CD4-positive, alpha-beta T cell (primary cell): ENCODE results near the gene CALHM2. TPM values are rescaled to one million over a fixed set of nuclear protein-coding genes. Genes with fewer than 3 reads are reported as not detected.

ENCODE experiments used
- ATAC-seq: fragments of 200-7000 bp; cut with Tn5 transposase; one replicate; pipeline ENCODE4 v1.10.0; 2022; ENCODE audit warnings: mild to moderate bottlenecking; ENCODE audit not compliant: poor library complexity
- CTCF ChIA-PET: fragments of 350-600 bp; sonication (Branson Sonifier 250); formaldehyde crosslinking; loops from one replicate; lab custom pipeline; 2021; ENCODE audit warnings: antibody characterized with exemption, inconsistent platforms; lab: Charles Lee
- POLR2A ChIA-PET: fragments of 350-600 bp; sonication (Branson Sonifier 250); formaldehyde crosslinking; loops from one replicate; lab custom pipeline; 2021; ENCODE audit warnings: antibody characterized with exemption, inconsistent platforms; lab: Charles Lee
- DNase-seq, 14 experiments: peaks; one replicate each; pipeline ENCODE4 v3.0.0-alpha.2; 2013 to 2020; ENCODE audit warnings: mixed read lengths in 2 of 14
- H3K27ac ChIP-seq, 2 donors: one replicate each; pipeline versions ENCODE4 v1.5.1 to v1.7.0; 2013; ENCODE audit warnings: low read length in 2 of 2, low read depth in 1 of 2, mild to moderate bottlenecking in 1 of 2
- H3K27me3 ChIP-seq, 2 experiments: 1 replicate in 1 of 2; 2 replicates in 1 of 2; pipeline versions ENCODE4 v1.6.1 to v1.7.0; 2013; ENCODE audit warnings: low read length in 2 of 2, control low read depth in 1 of 2, mild to moderate bottlenecking in 1 of 2, moderate library complexity in 1 of 2; ENCODE audit not compliant: insufficient read depth in 2 of 2, control insufficient read depth in 1 of 2
- H3K36me3 ChIP-seq: one replicate; pipeline ENCODE4 v1.6.1; 2013; ENCODE audit warnings: low read length, control low read depth; ENCODE audit not compliant: insufficient read depth
- H3K4me1 ChIP-seq: one replicate; pipeline ENCODE4 v1.6.1; 2013; ENCODE audit warnings: low read length, control low read depth; ENCODE audit not compliant: insufficient read depth
- H3K4me3 ChIP-seq: one replicate; pipeline ENCODE4 v1.5.1; 2013; ENCODE audit warnings: mild to moderate bottlenecking, low read length, moderate library complexity
- H3K9me3 ChIP-seq, 2 experiments: 1 replicate in 1 of 2; 2 replicates in 1 of 2; pipeline versions ENCODE4 v1.6.1 to v1.7.0; 2013; ENCODE audit warnings: low read length in 2 of 2, mild to moderate bottlenecking in 2 of 2, control low read depth in 1 of 2, moderate library complexity in 1 of 2; ENCODE audit not compliant: control insufficient read depth in 1 of 2, insufficient read depth in 1 of 2
- H3K27ac Mint-ChIP-seq: one replicate; pipeline ENCODE4 v1.8.0; 2020; ENCODE audit warnings: mixed read lengths
- H3K27me3 Mint-ChIP-seq: one replicate; pipeline ENCODE4 v1.8.0; 2021; ENCODE audit warnings: mixed read lengths
- H3K36me3 Mint-ChIP-seq: one replicate; pipeline ENCODE4 v1.8.0; 2021; ENCODE audit warnings: low read depth, mixed read lengths
- H3K4me1 Mint-ChIP-seq: one replicate; pipeline ENCODE4 v1.8.0; 2021; ENCODE audit warnings: low read depth, mixed read lengths
- H3K4me3 Mint-ChIP-seq: one replicate; pipeline ENCODE4 v1.8.0; 2020; ENCODE audit warnings: mild to moderate bottlenecking, mixed read lengths
- H3K9me3 Mint-ChIP-seq: one replicate; pipeline ENCODE4 v1.8.0; 2020; ENCODE audit warnings: mixed read lengths
- intact Hi-C, 2 experiments: fragments of 100-400 bp; cut with DNase I in 1 of 2; cut with micrococcal nuclease in 1 of 2; formaldehyde crosslinking; loops; one replicate each; pipeline versions ENCODE4 v1.15.1 to v1.9.0; 2023 to 2025; cut with DNase I, micrococcal nuclease
- polyA plus RNA-seq, 2 donors: library from polyadenylated mRNA; unstranded; fragments of 120-200 nt; gene quantifications; one replicate each; pipeline ENCODE4 v1.2.1, GENCODE V29; 2013
- total RNA-seq, 174 experiments: library from RNA in 2 of 174; stranded (reverse) in 2 of 174; gene quantifications; one replicate each; pipeline ENCODE4 v1.2.3 and lab custom pipeline; 2021 to 2026
- TF ChIP-seq, protein P1 (sequence below): fragments of 200-600 bp; IDR thresholded peaks from one replicate; pipeline ENCODE4 v1.8.0; 2022; ENCODE audit warnings: antibody characterized with exemption, mild to moderate bottlenecking

Gene CALHM2, protein sequence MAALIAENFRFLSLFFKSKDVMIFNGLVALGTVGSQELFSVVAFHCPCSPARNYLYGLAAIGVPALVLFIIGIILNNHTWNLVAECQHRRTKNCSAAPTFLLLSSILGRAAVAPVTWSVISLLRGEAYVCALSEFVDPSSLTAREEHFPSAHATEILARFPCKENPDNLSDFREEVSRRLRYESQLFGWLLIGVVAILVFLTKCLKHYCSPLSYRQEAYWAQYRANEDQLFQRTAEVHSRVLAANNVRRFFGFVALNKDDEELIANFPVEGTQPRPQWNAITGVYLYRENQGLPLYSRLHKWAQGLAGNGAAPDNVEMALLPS
- total RNA-seq: 1 to 10 TPM; 3.1 to 4.0 TPM
- polyA plus RNA-seq (2013, experiment 1 of 2): 51.8 TPM
- 45.3 TPM for polyA plus RNA-seq (2013, experiment 2 of 2)
- total RNA-seq (lab: John Stamatoyannopoulos, UW): 0.36 to 60.0 (median 14.4) reads per million in 172 experiments

DNA sequence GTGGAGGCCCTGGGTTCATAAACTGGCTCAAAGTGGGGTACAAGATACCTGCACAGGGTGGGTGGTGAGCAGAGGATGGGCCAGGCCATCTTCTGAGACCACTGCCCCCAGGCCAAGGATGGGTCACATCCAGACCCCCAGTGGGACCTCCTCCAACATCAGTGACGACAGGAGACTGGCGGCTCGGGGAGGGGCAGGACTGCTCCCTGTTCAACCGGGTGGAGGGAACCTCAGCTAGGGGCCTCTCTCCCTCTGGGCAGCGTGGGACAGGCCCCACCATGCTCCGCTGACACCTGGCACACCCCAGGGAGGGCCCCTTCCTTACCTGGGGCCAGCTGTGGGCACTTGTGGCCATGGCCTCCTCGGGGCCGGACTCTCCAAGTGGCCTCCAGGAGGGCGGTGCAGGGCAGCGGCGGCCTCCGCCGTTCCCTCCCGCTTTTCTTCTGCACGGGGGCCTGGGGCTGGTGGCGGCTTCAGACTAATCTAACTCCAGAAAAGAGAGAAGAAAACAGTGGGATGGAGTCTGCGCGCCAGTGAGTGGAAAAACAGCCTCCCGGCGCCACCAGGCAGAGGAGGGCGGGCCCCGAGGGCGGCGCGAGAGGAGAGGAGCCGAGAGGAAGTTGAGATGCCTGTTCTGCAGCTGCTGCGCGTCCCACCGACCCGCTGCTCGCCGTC lies at the start of gene CALHM2:
TSS of gene CALHM2 (minus strand) at position 540 of the 675 bp plus-strand sequence. CDS start 2,429 bp downstream, outside the sequence.
- ChIA-PET CTCF (interaction anchor here (2.0 kb wide), 1 partner anchor 25 kb away, joined by 6 read pairs; no protein-coding TSS in a partner anchor), POLR2A (interaction anchor here (0.8 to 1.7 kb wide), 5 partner anchors 15 to 56 kb away, joined by 3 to 5 read pairs (median 3); partner anchors contain the start of genes ATP5MK and PDCD11)
- Mint-ChIP-seq H3K27ac (peak within 1 kb of the TSS; percentile 76), H3K9me3 (no peaks in the 10 kb centered on the region), H3K4me1 (peaks cover 36% of the 10 kb centered on the region), H3K4me3 (peak within 1 kb of the TSS; percentile 93), H3K27me3 (no peaks in the 10 kb centered on the region), H3K36me3 (peaks cover 42% of the 10 kb centered on the region)
- Histone ChIP-seq H3K27me3 (no peaks in the 10 kb centered on the region), H3K36me3 (peaks cover 26% of the 10 kb centered on the region), H3K27ac (peak within 1 kb of the TSS; percentile 43 to 49), H3K4me1 (peaks cover 64% of the 10 kb centered on the region), H3K9me3 (peaks cover 0 to 3% of the 10 kb centered on the region in 2 experiments), H3K4me3 (peak within 1 kb of the TSS; percentile 72)
- intact Hi-C loops: loop anchor here in 1 of 2 experiments (2.0 kb wide), 1 partner anchor 19 kb away; no protein-coding TSS in a partner anchor
- peak; percentile 22 to 73 (median 52) for DNase-seq
- TF ChIP-seq, protein P1, sequence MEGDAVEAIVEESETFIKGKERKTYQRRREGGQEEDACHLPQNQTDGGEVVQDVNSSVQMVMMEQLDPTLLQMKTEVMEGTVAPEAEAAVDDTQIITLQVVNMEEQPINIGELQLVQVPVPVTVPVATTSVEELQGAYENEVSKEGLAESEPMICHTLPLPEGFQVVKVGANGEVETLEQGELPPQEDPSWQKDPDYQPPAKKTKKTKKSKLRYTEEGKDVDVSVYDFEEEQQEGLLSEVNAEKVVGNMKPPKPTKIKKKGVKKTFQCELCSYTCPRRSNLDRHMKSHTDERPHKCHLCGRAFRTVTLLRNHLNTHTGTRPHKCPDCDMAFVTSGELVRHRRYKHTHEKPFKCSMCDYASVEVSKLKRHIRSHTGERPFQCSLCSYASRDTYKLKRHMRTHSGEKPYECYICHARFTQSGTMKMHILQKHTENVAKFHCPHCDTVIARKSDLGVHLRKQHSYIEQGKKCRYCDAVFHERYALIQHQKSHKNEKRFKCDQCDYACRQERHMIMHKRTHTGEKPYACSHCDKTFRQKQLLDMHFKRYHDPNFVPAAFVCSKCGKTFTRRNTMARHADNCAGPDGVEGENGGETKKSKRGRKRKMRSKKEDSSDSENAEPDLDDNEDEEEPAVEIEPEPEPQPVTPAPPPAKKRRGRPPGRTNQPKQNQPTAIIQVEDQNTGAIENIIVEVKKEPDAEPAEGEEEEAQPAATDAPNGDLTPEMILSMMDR: no peak
- ATAC-seq: peak; percentile 69

DNA sequence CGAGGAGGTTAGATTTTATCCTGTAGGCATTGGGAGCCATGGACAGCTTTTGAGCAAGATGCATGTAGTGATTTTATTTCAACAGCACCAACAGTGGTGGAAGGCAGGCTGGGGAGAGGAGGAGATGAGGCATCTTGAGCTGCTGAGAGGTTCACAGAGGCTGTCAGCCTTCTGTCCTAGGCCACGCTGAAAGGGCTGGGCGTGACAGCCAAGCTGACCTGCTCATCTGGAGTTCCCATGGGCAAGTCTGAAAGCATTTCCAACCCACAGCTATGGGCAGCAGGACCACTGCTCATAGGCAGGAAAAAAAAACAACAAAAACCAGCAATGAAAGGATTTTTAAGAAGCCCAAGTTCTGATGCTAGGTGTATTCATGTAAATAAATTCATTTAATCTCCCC lies 49.0 kb upstream of the CALHM2 start:
- Mint-ChIP-seq H3K27ac (no peak overlapping the region), H3K4me3 (no peak overlapping the region), H3K27me3 (peaks cover 44% of the 10 kb centered on the region), H3K4me1 (peaks cover 5% of the 10 kb centered on the region), H3K36me3 (no peaks in the 10 kb centered on the region), H3K9me3 (no peaks in the 10 kb centered on the region)
- TF ChIP-seq, protein P1: no peak
- no peak overlapping the region for H3K4me3 ChIP-seq
- H3K27me3 ChIP-seq: peaks cover 6 to 8% of the 10 kb centered on the region in 2 experiments
- ChIA-PET CTCF (no interaction called here), POLR2A (no interaction called here)
- H3K9me3 ChIP-seq: no peaks in the 10 kb centered on the region
- H3K27ac ChIP-seq: no peak overlapping the region
- no peak for ATAC-seq
- no peaks in the 10 kb centered on the region for H3K36me3 ChIP-seq
- intact Hi-C loops: no loop called here
- DNase-seq: no peak
- H3K4me1 ChIP-seq: peaks cover 10% of the 10 kb centered on the region

DNA sequence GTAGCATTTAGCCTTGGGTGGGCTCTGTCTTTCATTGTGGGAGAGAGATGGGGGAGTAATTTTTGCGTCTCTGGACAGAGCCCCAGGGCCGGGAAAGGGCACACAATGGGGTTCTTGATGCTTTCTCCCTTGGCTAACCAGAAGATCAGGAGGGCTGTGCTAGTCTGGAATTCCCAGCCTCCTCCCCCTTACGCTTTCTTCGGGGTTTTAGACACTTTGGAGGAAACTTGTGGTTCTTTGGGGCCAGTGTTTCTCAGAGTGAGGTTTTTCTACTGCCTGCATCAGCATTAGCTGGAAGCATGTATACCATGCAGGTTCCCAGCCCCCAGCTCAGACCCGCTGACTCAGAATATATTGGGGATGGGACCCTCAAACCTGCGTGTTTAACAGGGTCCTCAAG lies 48.3 kb upstream of the CALHM2 start:
- Histone ChIP-seq H3K27me3 (peaks cover 6 to 8% of the 10 kb centered on the region in 2 experiments), H3K27ac (no peak overlapping the region), H3K4me1 (peaks cover 10% of the 10 kb centered on the region), H3K4me3 (no peak overlapping the region), H3K9me3 (no peaks in the 10 kb centered on the region), H3K36me3 (no peaks in the 10 kb centered on the region)
- intact Hi-C loops: no loop called here
- H3K27ac Mint-ChIP-seq: no peak overlapping the region
- H3K9me3 Mint-ChIP-seq: no peaks in the 10 kb centered on the region
- peaks cover 51% of the 10 kb centered on the region for H3K27me3 Mint-ChIP-seq
- peaks cover 5% of the 10 kb centered on the region for H3K4me1 Mint-ChIP-seq
- DNase-seq: no peak
- ATAC-seq: no peak
- ChIA-PET POLR2A (no interaction called here), CTCF (no interaction called here)
- TF ChIP-seq, protein P1: no peak
- H3K4me3 Mint-ChIP-seq: no peak overlapping the region
- no peaks in the 10 kb centered on the region for H3K36me3 Mint-ChIP-seq
